GM23338 (cell line): Measurements from ENCODE around the gene EYS. TPM values are rescaled to one million over a fixed set of nuclear protein-coding genes. Genes with fewer than 3 reads are reported as not detected.

Experiments used
- ATAC-seq: fragments of 200-7000 bp; cut with Tn5 transposase; 3 replicates; pipeline ENCODE4 v1.9.1; 2020
- DNase-seq: peaks from one replicate; pipeline ENCODE4 v3.0.0-alpha.2; 2015; ENCODE audit warnings: low spot score
- H2AFZ ChIP-seq: fragments of 200-600 bp; sonication (generic); 2 replicates; pipeline ENCODE4 v1.8.0; 2016; ENCODE audit warnings: antibody characterized with exemption, mild to moderate bottlenecking, moderate library complexity
- H3F3A ChIP-seq: fragments of 200-600 bp; sonication (generic); replicated peaks from 2 replicates; pipeline ENCODE4 v1.8.0; 2017; ENCODE audit warnings: antibody characterized with exemption, mixed run types, low read depth
- H3K27ac ChIP-seq: fragments of 200-600 bp; sonication (generic); 2 replicates; pipeline ENCODE4 v1.6.1; 2016; ENCODE audit warnings: low read depth
- H3K27me3 ChIP-seq: fragments of 200-600 bp; sonication (generic); 2 replicates; pipeline ENCODE4 v1.8.0; 2016; ENCODE audit warnings: mild to moderate bottlenecking, mixed run types, moderate library complexity; ENCODE audit not compliant: insufficient read depth
- H3K36me3 ChIP-seq: fragments of 200-600 bp; sonication (generic); 2 replicates; pipeline ENCODE4 v1.8.0; 2016; ENCODE audit warnings: mild to moderate bottlenecking; ENCODE audit not compliant: insufficient read depth
- H3K4me1 ChIP-seq: fragments of 200-600 bp; sonication (generic); 2 replicates; pipeline ENCODE4 v1.8.0; 2016; ENCODE audit warnings: mild to moderate bottlenecking, moderate library complexity; ENCODE audit not compliant: insufficient read depth
- H3K4me2 ChIP-seq: fragments of 200-600 bp; sonication (generic); 2 replicates; pipeline ENCODE4 v1.7.1; 2017; ENCODE audit warnings: mixed run types
- H3K4me3 ChIP-seq: fragments of 200-600 bp; sonication (generic); 2 replicates; pipeline ENCODE4 v1.6.1; 2016; ENCODE audit warnings: mixed run types
- H3K79me2 ChIP-seq: fragments of 200-600 bp; sonication (generic); replicated peaks from 2 replicates; pipeline ENCODE4 v1.8.0; 2017; ENCODE audit warnings: mild to moderate bottlenecking; ENCODE audit not compliant: insufficient read depth
- H3K9me2 ChIP-seq: fragments of 200-600 bp; sonication (generic); 2 replicates; pipeline ENCODE4 v1.8.0; 2017; ENCODE audit not compliant: insufficient read depth
- H4K20me1 ChIP-seq: fragments of 200-600 bp; sonication (generic); replicated peaks from 2 replicates; pipeline ENCODE4 v1.8.0; 2017; ENCODE audit warnings: mild to moderate bottlenecking; ENCODE audit not compliant: insufficient read depth
- H3K27ac Mint-ChIP-seq: 2 replicates; pipeline ENCODE4 v1.8.0; 2020; ENCODE audit warnings: inconsistent platforms, mild to moderate bottlenecking, moderate library complexity, mixed read lengths
- H3K27me3 Mint-ChIP-seq: 3 replicates; pipeline ENCODE4 v1.8.0; 2022; ENCODE audit warnings: low read depth, mild to moderate bottlenecking, moderate library complexity, mixed read lengths, inconsistent platforms; ENCODE audit not compliant: insufficient read depth, poor library complexity
- H3K36me3 Mint-ChIP-seq: 3 replicates; pipeline ENCODE4 v1.8.0; 2021; ENCODE audit warnings: low read depth, mild to moderate bottlenecking, inconsistent platforms, moderate library complexity, mixed read lengths
- H3K4me1 Mint-ChIP-seq: 3 replicates; pipeline ENCODE4 v1.8.0; 2020; ENCODE audit warnings: mild to moderate bottlenecking, inconsistent platforms, mixed read lengths
- H3K4me3 Mint-ChIP-seq: 3 replicates; pipeline ENCODE4 v1.8.0; 2021; ENCODE audit warnings: moderate library complexity, mild to moderate bottlenecking, inconsistent platforms, mixed read lengths
- H3K9me3 Mint-ChIP-seq: 3 replicates; pipeline ENCODE4 v1.8.0; 2020; ENCODE audit warnings: moderate library complexity, mild to moderate bottlenecking, inconsistent platforms, mixed read lengths
- EZH2phosphoT487 ChIP-seq: fragments of 200-600 bp; sonication (generic); IDR thresholded peaks from one replicate; pipeline ENCODE4 v1.8.1; 2018; ENCODE audit warnings: antibody characterized with exemption; ENCODE audit not compliant: unreplicated experiment
- NANOG ChIP-seq: IDR thresholded peaks from 2 replicates; pipeline ENCODE4 v1.6.1; 2016; ENCODE audit warnings: antibody characterized with exemption, borderline replicate concordance
- ZNF462 ChIP-seq: fragments of 250-450 bp; sonication (Bioruptor Pico); IDR thresholded peaks from 2 replicates; pipeline ENCODE4 v1.5.0; 2020; ENCODE audit warnings: mild to moderate bottlenecking, moderate library complexity
- polyA plus RNA-seq: library from polyadenylated mRNA; unstranded; fragments of >200 nt; fragmentation: Nextera tagmentation; extraction: Ambion mirVana; gene quantifications from 2 replicates; pipeline ENCODE4 v1.2.1, GENCODE V29; 2016
- total RNA-seq: library from RNA; depleted of rRNA; stranded (reverse); fragments of >200 nt; shearing (Covaris generic); gene quantifications from 2 replicates; pipeline ENCODE4 v1.2.3, GENCODE V29; 2014
- TF ChIP-seq, protein P1 (sequence below), 2 experiments: fragments of 200-600 bp in 1 of 2; sonication (generic) in 1 of 2; conservative IDR thresholded peaks; 2 replicates each; pipeline versions ENCODE4 v1.5.1 to v1.6.1; 2016 to 2017; ENCODE audit warnings: antibody characterized with exemption in 2 of 2, low read depth in 2 of 2, mild to moderate bottlenecking in 2 of 2, moderate library complexity in 1 of 2

The EYS gene
- total and polyA plus RNA-seq, 2 experiments from 2014 or later = 0.38 to 0.52 TPM

DNA sequence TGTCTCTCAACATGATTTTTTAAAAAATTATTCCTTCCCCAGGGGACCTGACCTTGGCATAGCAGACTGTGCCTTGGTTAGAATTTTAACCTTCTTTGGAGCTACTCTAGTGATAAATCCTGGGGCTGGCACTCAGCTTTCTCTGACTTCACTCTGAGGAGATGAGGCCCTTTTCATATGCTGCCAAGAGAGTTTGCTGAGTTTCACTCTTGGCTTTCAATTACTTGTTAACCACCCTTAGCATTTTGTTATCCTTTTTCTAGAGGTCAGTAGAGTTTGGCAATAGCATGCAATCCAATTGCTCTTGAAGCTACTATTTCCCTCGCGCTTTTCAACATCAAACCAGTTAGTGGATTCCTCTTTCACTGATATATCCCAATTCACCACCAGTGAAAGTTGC lies 920.3 kb downstream of the EYS start:
- H3K27me3 ChIP-seq = no peaks in the 10 kb centered on the region
- no peaks in the 10 kb centered on the region for H3K36me3 Mint-ChIP-seq
- no peaks in the 10 kb centered on the region for H3K79me2 ChIP-seq
- H3K27me3 Mint-ChIP-seq = no peaks in the 10 kb centered on the region
- H3K4me2 ChIP-seq = no peak overlapping the region
- 0 out of 2 replicates have a peak, but pooled peaks cover 3% of the 10 kb centered on the region for H3K9me2 ChIP-seq
- no peaks in the 10 kb centered on the region for H3K4me1 ChIP-seq
- H4K20me1 ChIP-seq = no peaks in the 10 kb centered on the region
- no peak overlapping the region for H3K27ac Mint-ChIP-seq
- H3K36me3 ChIP-seq = no peaks in the 10 kb centered on the region
- no peak overlapping the region for H3K27ac ChIP-seq
- TF ChIP-seq EZH2phosphoT487 (no peak), NANOG (no peak), ZNF462 (CRISPR knock-in tag) (no peak)
- TF ChIP-seq, protein P1, sequence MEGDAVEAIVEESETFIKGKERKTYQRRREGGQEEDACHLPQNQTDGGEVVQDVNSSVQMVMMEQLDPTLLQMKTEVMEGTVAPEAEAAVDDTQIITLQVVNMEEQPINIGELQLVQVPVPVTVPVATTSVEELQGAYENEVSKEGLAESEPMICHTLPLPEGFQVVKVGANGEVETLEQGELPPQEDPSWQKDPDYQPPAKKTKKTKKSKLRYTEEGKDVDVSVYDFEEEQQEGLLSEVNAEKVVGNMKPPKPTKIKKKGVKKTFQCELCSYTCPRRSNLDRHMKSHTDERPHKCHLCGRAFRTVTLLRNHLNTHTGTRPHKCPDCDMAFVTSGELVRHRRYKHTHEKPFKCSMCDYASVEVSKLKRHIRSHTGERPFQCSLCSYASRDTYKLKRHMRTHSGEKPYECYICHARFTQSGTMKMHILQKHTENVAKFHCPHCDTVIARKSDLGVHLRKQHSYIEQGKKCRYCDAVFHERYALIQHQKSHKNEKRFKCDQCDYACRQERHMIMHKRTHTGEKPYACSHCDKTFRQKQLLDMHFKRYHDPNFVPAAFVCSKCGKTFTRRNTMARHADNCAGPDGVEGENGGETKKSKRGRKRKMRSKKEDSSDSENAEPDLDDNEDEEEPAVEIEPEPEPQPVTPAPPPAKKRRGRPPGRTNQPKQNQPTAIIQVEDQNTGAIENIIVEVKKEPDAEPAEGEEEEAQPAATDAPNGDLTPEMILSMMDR (conservative IDR thresholded peaks at IDR 0.05; ENCODE audit: low read depth in 2 of 2) = no peak
- H3F3A ChIP-seq = no peaks in the 10 kb centered on the region
- peak overlapping the region; percentile 9; the same call in 1 of the 2 replicates for H2AFZ ChIP-seq
- H3K4me1 Mint-ChIP-seq = no peaks in the 10 kb centered on the region
- no peak for ATAC-seq
- no peak overlapping the region for H3K4me3 Mint-ChIP-seq
- peaks cover 4% of the 10 kb centered on the region; the same call in 1 of the 3 replicates for H3K9me3 Mint-ChIP-seq
- no peak overlapping the region for H3K4me3 ChIP-seq
- DNase-seq = no peak
